ENCODE measurements around the gene CNTRL.
A peak's percentile ranks its signal among the peaks of the same experiment; 100 is the strongest.
"Not testable (repeated sequence)": the region's sequence is repeated elsewhere in the genome, so short reads cannot be mapped to it uniquely, and the experiment has no call there.

Gene CNTRL

DNA sequence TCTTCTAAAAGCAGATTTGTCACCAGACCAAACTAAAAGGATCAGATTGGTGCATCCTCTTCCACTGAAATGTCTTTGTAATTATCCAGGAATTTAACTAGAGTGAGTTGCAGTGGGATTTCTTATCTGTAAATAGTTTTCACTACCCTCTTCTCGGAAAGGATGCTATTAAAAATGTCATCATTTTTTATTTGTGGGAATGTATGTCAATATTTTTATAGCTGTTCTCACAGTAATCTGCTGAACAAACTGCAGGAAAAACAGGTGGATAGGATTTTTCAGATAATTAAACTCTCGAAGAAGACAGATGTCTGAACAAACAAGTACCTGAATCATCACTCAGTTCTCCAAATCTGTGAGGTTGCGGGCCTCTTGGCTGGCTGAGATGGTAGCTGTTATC is 64.2 kb downstream of the CNTRL start:
- DNase-seq, result no peak

DNA sequence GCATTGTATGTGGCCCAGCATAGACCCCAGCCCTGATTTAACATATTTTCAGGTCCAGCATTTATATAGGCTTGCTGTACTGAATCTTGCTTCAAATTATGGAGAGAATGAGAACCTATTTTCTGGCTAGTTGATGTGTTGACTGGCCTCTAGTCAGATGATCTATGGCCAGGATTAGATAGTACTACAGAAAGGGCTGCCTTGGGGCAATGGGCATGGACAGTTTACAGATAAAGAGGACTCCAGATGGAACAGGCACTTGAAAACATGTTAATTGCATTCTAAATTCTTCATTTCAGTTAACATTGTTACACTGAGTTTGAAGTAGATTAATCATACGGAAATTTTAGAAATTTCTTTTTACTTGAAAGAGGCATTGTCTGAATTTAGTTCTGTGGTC is 65.4 kb downstream of the CNTRL start:
- no peak for DNase-seq

DNA sequence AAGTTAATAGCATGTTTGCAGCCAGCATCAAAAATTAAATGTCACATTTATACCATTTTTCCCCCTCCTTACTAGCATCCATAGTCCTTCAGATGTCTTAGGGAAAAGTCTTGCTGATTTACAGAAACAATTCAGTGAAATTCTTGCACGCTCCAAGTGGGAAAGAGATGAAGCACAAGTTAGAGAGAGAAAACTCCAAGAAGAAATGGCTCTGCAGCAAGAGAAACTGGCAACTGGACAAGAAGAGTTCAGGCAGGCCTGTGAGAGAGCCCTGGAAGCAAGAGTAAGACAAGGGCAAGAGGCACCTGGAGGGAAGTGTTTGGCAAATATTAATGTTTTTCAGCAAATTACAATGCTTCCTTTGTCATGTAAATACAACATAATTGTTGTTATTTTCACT is 66.6 kb downstream of the CNTRL start:
- DNase-seq, result no peak

- DNase-seq, result no peak
Measured at GRCh38 chr9:121141706-121142105, 67.0 kb downstream of the CNTRL start.

DNA sequence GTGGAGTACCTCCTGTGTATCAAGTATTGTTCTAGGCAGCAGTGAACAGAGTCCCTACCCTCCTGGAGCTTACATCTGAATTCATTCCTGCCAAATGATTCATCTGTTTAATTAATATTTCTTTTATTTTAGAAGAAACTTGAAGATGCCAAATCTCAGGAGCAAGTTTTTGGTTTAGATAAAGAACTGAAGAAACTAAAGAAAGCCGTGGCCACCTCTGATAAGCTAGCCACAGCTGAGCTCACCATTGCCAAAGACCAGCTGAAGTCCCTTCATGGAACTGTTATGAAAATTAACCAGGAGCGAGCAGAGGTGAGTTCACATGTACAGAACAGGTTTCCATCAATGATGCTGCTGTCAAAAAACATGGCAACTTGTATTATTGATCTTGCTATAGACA is 69.0 kb downstream of the CNTRL start:
- DNase-seq, result no peak

DNA sequence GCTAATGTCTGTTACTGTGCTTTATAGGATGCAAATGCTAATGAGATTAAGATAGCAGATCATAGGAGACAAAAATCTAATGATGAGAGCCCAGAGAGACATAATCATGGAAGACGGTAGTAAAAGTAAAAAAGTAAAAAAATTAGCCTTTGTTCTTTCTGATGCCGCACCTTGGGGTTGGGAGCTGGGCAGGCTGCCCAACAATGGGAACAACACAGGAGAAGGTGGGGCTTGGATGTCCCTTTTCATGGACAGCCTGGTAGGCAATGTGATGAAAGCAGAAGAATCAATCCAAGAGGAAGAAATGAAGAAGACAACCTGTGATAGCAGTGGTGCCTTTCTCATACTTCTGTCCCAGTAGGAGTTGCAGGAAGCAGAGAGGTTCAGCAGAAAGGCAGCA is 69.7 kb downstream of the CNTRL start:
- DNase-seq, result no peak

DNA sequence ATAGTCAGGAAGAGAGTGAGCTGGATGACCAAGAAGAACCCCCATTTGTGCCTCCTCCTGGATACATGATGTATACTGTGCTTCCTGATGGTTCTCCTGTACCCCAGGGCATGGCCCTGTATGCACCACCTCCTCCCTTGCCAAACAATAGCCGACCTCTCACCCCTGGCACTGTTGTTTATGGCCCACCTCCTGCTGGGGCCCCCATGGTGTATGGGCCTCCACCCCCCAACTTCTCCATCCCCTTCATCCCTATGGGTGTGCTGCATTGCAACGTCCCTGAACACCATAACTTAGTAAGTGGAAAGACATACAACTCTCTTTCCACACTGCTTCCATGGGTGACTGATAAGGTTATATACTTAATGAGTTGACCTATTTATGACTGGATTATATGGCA is 75.4 kb downstream of the CNTRL start:
- no peak for DNase-seq

- DNase-seq, result no peak
Measured at GRCh38 chr9:121153642-121154041, 78.9 kb downstream of the CNTRL start.

DNA sequence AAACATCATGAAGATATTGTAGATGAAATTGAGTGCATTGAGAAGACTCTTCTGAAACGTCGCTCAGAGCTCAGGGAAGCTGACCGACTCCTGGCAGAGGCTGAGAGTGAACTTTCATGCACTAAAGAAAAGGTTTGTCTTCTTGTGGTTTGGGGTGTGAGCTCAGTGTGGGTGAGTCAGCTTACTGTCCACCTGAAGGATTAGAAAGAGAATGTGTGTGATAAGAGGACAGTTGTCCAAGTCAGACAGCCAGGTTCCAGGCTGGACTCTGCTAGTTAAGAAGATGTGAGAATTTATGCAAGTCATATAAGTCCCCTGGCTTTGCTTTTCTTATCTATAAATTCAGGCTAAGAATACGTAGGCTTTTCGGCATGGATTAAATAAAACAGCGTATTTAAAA is 80.0 kb downstream of the CNTRL start:
- no peak for DNase-seq

DNA sequence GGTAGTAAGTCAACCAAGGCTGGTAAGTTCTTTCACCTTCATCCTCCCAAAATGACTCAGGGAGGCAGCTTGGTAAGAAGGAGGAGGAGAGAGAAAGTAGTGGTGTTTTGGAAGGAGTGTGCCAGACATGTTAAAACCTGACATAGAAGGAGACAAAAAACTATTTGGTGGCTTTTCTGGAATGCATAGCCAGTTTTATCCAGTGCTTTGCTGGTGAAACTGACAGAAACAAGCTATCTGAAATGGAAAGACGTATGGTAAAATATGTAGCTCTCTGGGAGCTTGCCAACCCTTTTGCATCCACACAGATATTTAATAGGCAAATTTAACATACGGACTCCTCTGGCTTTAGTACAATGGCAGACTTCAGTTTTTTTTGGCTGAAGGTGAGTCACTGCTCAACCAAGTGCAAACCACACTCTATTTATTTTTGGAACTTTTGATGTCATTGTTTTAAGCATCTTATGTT is 81.5 kb downstream of the CNTRL start:
- peak; percentile 63 for DNase-seq

- no peak for DNase-seq
Measured at GRCh38 chr9:121157939-121158338, 83.2 kb downstream of the CNTRL start.

GRCh38 chr9:121160025-121160424 is 85.3 kb downstream of the CNTRL start:
- no peak for DNase-seq

- DNase-seq, result no peak
Measured at GRCh38 chr9:121168052-121168451, 93.3 kb downstream of the CNTRL start.

GRCh38 chr9:121169094-121169601 is 94.4 kb downstream of the CNTRL start:
- DNase-seq, result no peak

- no peak for DNase-seq
Measured at GRCh38 chr9:121171236-121171635, 96.5 kb downstream of the CNTRL start.

DNA sequence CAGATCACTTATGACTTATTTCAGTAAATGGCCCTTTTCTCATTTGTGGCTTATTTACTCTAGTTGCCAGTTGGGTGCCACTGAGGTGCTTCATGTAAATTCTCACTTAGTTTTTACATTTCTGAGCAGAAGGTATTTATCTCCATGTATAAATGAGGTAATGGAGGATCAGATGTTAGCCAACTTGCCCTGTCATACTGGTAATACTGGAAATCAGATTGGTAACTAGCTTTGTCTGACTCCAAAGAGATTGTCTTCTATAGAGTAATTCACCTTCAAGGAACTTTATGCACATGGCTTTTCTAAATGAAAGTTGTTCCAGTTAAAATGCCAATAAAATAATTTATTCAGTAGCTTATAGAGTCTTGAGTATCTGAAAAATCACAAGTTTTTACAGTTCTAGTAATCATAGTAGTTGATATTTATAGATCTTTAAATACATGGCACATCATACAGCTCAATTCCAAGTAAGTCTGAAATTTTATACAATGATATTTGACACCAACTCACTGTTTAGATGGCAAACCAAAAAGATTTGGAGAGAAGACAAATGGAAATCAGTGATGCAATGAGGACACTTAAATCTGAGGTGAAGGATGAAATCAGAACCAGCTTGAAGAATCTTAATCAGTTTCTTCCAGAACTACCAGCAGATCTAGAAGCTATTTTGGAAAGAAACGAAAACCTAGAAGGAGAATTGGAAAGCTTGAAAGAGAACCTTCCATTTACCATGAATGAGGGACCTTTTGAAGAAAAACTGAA is 98.2 kb downstream of the CNTRL start:
- DNase-seq, result no peak

DNA sequence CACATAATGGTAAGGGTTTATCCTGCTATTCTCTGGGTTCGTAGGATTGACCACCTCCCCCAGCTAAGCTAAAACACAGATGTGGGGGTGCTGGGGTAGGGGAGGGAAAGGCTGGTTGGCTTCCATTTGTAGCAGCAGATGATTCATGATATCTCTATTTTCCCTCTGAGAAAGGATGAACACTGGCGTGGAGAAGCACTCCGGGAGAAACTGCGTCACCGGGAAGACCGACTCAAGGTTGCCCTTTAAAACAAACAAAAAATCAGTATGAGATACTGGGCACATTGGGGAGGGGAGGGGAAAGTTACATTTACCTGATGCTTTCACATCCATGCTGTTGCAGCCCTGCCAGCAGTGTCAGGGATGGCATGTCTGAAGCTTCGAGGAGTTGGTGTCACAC is 98.7 kb downstream of the CNTRL start:
- no peak for DNase-seq

DNA sequence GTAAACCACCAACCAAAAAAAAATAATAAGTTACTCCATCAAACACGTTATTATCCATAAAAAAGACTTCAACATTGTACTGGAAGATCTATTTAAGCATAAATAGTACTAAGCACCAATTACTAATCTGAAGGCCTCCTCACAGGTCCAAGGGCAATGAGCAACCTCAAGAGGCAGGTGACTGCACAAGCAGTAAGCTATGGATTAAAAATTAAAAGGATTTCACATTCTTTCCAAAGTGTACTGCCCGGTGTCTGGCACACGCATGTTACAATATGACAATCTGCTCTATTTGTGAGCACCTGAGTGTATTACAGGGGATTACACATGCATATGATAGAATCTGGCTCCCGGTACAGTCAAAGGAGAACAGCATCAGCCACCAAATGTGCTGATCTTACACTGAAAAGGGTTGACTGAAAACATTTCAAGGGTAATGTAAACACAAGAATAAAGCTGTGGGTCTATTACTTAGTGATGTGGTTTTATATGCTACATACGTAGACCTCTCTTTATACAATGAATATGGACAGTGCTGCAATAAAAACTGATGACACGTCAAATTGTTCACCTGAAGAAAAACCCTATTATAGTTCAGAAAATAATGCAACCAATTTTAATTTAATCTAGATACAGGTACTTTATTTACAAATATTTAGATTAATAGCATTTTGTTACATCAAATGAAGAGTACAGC is 104.1 kb downstream of the CNTRL start:
- no peak for DNase-seq

- not testable (repeated sequence) for DNase-seq
Measured at GRCh38 chr9:121179373-121179721, 104.6 kb downstream of the CNTRL start.

DNA sequence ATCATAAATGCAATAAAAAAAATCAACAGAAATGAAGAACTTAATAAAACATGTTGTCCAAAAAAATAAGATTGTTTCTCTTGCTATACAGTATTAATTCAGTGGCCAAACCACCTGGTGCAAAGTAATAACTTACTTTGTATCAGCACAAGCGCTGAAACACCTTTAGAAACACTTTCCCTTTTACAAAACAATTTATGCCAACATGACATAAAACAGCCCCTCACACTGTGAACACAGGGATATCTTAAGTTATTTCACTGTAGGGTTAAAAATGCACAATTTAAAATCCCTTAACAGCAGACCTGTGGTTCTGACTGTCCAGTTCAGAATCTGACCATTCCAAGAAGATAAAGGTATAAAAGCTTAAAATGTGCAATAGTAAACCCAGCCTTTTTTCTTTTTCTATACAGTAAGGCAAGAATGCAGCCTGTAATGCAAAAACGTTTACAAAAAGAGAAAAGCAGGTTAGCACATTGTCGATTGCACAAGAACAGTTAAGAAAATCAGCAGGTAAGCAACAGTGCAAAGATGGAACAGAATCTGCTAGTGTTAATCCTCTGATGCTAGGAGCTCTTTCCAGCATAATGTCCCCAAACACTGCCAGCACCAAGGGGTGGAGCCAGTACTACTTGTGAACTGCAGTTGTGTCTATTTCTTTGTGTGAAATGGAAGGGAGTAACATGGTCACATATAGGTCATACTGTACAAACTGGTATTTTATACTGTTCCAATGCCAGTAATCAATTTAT is 105.4 kb downstream of the CNTRL start:
- no peak for DNase-seq

- DNase-seq, result no peak
Measured at GRCh38 chr9:121182101-121182836, 107.5 kb downstream of the CNTRL start.

DNA sequence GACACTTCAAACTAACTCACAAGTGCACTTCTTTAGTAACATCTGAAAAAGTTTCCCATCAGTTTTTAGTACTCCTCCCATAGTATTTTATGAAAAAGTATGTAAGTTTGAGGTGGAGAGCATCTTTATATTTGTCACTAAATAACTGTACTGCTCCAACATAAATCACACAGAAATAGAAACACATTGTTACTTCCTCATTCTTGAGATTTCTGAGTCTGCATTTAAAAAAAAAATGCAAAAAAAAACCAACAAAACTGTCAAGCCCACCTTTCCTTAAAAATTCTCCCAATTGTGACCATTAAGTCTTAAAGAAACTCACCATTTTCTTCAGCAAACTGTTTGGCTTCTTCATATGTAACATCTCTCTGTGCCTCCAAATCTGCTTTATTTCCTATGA is 108.2 kb downstream of the CNTRL start:
- no peak for DNase-seq
